GM06990 (cell line): ENCODE results near the gene GRM7.

Experiments used
- DNase-seq: peaks from one replicate; pipeline ENCODE4 v3.0.0-alpha.2; 2011; ENCODE audit not compliant: insufficient read length; ENCODE audit errors: extremely low read depth
- H3K27me3 ChIP-seq: replicated peaks from 2 replicates; pipeline ENCODE4 v1.6.0; 2011; ENCODE audit warnings: low read length; ENCODE audit not compliant: control insufficient read depth, insufficient read depth
- H3K36me3 ChIP-seq: 2 replicates; pipeline ENCODE4 v1.5.1; 2011; ENCODE audit warnings: low read length; ENCODE audit not compliant: control insufficient read depth, insufficient read depth
- H3K4me3 ChIP-seq: replicated peaks from 2 replicates; pipeline ENCODE4 v1.5.1; 2011; ENCODE audit warnings: low read depth, mild to moderate bottlenecking, control low read depth, low read length
- CTCF ChIP-seq: IDR thresholded peaks from 2 replicates; pipeline ENCODE4 v1.5.1; 2011; ENCODE audit warnings: low read length, control low read depth, mild to moderate bottlenecking, inconsistent platforms; ENCODE audit not compliant: insufficient read depth, poor library complexity, severe bottlenecking

The GRM7 gene

GRCh38 chr3:7657214-7658112, 796.5 kb downstream of the GRM7 start:
- no peak overlapping the region for H3K4me3 ChIP-seq
- no peaks in the 10 kb centered on the region for H3K27me3 ChIP-seq
- no peak for DNase-seq
- TF ChIP-seq CTCF: no peak
- H3K36me3 ChIP-seq: no peaks in the 10 kb centered on the region

DNA sequence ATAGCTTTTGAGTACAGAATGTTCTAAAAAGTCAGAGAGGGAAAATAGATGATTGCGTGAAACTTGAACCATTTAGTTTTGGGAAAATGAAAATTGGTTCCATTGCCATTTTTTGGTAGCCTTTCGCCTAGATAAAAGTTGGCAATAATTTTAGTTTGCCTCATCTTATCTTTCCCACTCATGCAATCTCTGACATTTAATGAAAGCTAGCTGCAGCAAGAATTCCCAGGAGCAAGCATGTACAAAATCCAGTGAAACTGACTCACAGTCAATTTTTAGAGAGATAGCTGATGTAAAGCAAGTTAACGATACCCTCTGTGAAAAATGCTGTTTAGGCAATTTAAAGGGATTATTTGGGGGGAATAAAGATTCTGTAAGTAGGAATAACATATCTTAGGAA, 797.4 kb downstream of the GRM7 start:
- Histone ChIP-seq H3K27me3 (no peaks in the 10 kb centered on the region), H3K4me3 (no peak overlapping the region), H3K36me3 (no peaks in the 10 kb centered on the region)
- no peak for TF ChIP-seq CTCF
- no peak for DNase-seq

DNA sequence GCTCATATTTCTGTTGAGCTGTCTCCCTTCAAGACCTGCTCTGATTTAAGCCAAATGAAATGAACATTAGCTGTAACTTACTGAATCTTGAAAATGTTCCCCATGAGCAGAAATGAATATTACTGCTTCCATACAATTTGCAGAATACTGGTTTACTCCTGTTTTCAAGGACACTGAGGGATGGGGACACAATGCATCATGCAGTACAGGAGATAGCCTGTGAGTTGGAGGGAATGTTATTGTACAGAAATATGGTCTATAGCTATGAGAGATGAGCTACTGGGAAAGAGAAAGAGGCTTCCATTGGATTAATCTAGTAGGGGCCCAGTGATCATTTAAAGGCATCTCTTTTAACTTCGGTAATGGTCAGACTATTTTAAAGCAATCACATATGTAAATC, 798.2 kb downstream of the GRM7 start:
- Histone ChIP-seq H3K27me3 (no peaks in the 10 kb centered on the region), H3K36me3 (no peaks in the 10 kb centered on the region), H3K4me3 (no peak overlapping the region)
- no peak for DNase-seq
- TF ChIP-seq CTCF: no peak

- DNase-seq: no peak
- Histone ChIP-seq H3K4me3 (no peak overlapping the region), H3K27me3 (no peaks in the 10 kb centered on the region), H3K36me3 (no peaks in the 10 kb centered on the region)
- TF ChIP-seq CTCF: no peak
These were observed 802.9 kb downstream of the GRM7 start for GRCh38 chr3:7663771-7664170.

DNA sequence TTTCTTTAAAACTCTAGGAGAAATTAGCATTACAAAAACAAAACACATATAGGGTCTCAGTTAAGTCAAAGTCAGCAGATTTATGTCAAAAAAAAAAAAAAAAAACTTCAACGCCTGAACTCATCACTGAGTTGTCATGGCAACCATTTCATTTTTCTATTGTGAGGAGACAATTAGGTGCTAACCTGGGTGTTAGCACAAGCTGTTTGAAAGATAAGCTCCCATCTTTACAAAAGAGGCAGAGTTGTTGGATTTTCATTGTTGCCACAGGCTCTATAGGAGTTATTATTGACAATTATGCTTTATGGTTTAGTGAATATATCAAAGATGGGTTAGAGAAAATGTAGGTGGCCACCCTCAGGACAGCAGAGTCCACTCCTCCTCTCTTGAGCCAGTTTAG, 806.9 kb downstream of the GRM7 start:
- no peak for DNase-seq
- no peaks in the 10 kb centered on the region for H3K27me3 ChIP-seq
- no peak for TF ChIP-seq CTCF
- H3K36me3 ChIP-seq: no peaks in the 10 kb centered on the region
- H3K4me3 ChIP-seq: no peak overlapping the region
